H1 (cell line): Measurements from ENCODE around the gene GPR176. TPM values are rescaled to one million over a fixed set of nuclear protein-coding genes. Genes with fewer than 3 reads are reported as not detected.

Experiments used
- EGR1 ChIP-seq: IDR thresholded peaks from 2 replicates; pipeline ENCODE4 v1.6.1; 2011; ENCODE audit warnings: low read depth, low read length, borderline replicate concordance
- HDAC2 ChIP-seq, 2 experiments: fragments of 300-600 bp in 1 of 2; sonication (generic) in 1 of 2; IDR thresholded peaks; 2 replicates each; pipeline ENCODE4 v1.6.1; 2011 to 2012; ENCODE audit warnings: low read depth in 2 of 2, low read length in 2 of 2, mild to moderate bottlenecking in 2 of 2, moderate library complexity in 2 of 2, borderline replicate concordance in 1 of 2, inconsistent platforms in 1 of 2
- RAD21 ChIP-seq, 2 experiments: IDR thresholded peaks in 1 of 2; conservative IDR thresholded peaks in 1 of 2; 2 replicates each; pipeline ENCODE4 v1.6.1; 2011; ENCODE audit warnings: low read depth in 2 of 2, low read length in 2 of 2, improper control_type of control experiment in 1 of 2, inconsistent platforms in 1 of 2, mild to moderate bottlenecking in 1 of 2, moderate library complexity in 1 of 2
- polyA plus RNA-seq, 7 experiments: library from polyadenylated mRNA; depleted of rRNA in 3 of 7; stranded (reverse) in 5 of 7; unstranded in 2 of 7; fragments of >200 nt in 5 of 7; fragments of 200-250 nt in 2 of 7; gene quantifications; 1 replicate in 5 of 7; 2 replicates in 1 of 7; 4 replicates in 1 of 7; pipeline versions ENCODE4 v1.2.1 to v1.2.3, GENCODE V29; 2011 to 2013; ENCODE audit warnings: missing spikeins in 2 of 7, mixed read lengths in 2 of 7
- total RNA-seq: library from RNA; stranded (reverse); fragmentation: NEBNext Ultra II Directional; extraction: Animal tissue kit (Norgen Biotek cat#: 25700); gene quantifications from 2 replicates; pipeline ENCODE4 v1.2.1, GENCODE V29; 2021
- TF ChIP-seq, protein P1 (sequence below): IDR thresholded peaks from 2 replicates; pipeline ENCODE4 v1.6.1; 2011; ENCODE audit warnings: low read length, improper control_type of control experiment
- TF ChIP-seq, protein P2 (sequence below), 3 experiments: IDR thresholded peaks; 1 replicate in 2 of 3; 2 replicates in 1 of 3; pipeline versions ENCODE4 v1.5.1 to v1.6.1; 2011; ENCODE audit warnings: low read length in 3 of 3, mild to moderate bottlenecking in 3 of 3, inconsistent platforms in 2 of 3, low read depth in 1 of 3, moderate library complexity in 1 of 3; ENCODE audit not compliant: insufficient read depth in 1 of 3; ENCODE audit errors: control extremely low read depth in 1 of 3

The GPR176 gene
- total and polyA plus RNA-seq, 2 of the 8 experiments (the other 6 are each of a cell fraction or from before 2014, with no cell fraction given) = 190 to 281 TPM

DNA sequence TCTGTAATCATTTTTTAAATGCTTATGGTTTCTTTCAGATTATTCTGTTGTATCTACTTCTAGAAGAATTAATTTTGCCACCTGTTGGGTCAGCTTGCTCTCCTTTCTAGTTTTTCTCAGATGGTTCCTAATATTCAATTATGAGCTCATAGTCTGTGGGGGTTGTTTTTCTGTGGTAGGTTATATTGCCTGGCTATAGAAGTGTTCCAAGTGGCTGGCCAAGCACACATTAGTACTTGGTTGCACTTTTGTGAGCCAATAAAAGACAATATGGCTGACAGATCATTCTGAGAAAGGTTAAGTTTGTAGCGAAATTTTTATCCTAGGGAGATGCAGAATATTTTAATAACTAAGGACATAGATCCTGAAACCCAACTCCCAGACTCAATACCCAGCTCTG is 105.6 kb downstream of the GPR176 start (continued):
- TF ChIP-seq, protein P1, sequence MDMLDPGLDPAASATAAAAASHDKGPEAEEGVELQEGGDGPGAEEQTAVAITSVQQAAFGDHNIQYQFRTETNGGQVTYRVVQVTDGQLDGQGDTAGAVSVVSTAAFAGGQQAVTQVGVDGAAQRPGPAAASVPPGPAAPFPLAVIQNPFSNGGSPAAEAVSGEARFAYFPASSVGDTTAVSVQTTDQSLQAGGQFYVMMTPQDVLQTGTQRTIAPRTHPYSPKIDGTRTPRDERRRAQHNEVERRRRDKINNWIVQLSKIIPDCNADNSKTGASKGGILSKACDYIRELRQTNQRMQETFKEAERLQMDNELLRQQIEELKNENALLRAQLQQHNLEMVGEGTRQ = no peak
- TF ChIP-seq RAD21 (IDR thresholded peaks at IDR 0.05 in 1 of 2, conservative IDR thresholded peaks at IDR 0.05 in 1 of 2; ENCODE audit: low read depth in 2 of 2, low read length in 2 of 2) (no peak), EGR1 (no peak), HDAC2 (IDR thresholded peaks at IDR 0.05; ENCODE audit: borderline replicate concordance in 1 of 2, low read depth in 2 of 2, low read length in 2 of 2) (no peak)
- TF ChIP-seq, protein P2, sequence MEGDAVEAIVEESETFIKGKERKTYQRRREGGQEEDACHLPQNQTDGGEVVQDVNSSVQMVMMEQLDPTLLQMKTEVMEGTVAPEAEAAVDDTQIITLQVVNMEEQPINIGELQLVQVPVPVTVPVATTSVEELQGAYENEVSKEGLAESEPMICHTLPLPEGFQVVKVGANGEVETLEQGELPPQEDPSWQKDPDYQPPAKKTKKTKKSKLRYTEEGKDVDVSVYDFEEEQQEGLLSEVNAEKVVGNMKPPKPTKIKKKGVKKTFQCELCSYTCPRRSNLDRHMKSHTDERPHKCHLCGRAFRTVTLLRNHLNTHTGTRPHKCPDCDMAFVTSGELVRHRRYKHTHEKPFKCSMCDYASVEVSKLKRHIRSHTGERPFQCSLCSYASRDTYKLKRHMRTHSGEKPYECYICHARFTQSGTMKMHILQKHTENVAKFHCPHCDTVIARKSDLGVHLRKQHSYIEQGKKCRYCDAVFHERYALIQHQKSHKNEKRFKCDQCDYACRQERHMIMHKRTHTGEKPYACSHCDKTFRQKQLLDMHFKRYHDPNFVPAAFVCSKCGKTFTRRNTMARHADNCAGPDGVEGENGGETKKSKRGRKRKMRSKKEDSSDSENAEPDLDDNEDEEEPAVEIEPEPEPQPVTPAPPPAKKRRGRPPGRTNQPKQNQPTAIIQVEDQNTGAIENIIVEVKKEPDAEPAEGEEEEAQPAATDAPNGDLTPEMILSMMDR (IDR thresholded peaks at IDR 0.05; ENCODE audit: control extremely low read depth in 1 of 3, insufficient read depth in 1 of 3, low read depth in 1 of 3, low read length in 3 of 3) = no peak
